CD4-positive, alpha-beta T cell treated with Interferon gamma for 1 hour (primary cell): Measurements from ENCODE around the gene SMIM27.
"Not testable (repeated sequence)": the region's sequence is repeated elsewhere in the genome, so short reads cannot be mapped to it uniquely, and the experiment has no call there.

Experiments
- DNase-seq: peaks from one replicate; pipeline ENCODE4 v3.0.0-alpha.2; 2020

Gene SMIM27, protein sequence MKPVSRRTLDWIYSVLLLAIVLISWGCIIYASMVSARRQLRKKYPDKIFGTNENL

DNA sequence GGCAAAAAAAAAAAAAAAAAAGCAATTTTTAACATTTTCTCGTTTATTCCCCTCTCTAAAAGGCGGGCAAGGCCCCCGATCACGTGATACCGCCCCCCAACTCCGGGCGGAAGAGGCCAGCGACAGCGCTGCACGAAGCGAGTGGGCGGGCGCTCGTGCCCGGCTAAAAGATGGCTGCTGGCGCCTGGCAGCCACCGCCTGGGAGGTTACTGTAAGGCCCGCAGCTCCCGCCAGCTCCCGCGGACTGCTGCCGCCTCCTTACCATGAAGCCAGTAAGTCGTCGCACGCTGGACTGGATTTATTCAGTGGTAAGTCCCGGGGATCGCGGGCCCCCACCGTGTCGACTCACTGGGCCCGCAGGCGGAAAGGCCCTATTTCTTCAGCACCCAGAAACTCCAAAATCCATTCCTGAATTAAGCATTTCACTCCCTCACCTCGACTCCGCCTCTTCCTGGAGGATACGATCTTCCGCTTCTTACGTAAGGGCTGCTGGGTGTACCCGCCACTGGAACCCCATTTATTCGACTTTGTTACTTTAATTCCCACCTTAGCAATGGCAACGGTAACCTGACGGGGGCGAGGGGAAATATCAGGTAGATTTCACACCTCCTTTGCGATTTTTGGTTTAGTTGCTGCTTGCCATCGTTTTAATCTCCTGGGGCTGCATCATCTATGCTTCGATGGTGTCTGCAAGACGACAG is at the start of gene SMIM27, which contains the start of gene TOPORS:
Gene SMIM27 (plus strand): TSS at position 156 of the 701 bp plus-strand sequence. CDS start 108 bp downstream, at position 264.
Gene TOPORS (minus strand): TSS at position 415 of the 701 bp plus-strand sequence. CDS start 150 bp downstream, at position 265.
- DNase-seq = peak; percentile 90

DNA sequence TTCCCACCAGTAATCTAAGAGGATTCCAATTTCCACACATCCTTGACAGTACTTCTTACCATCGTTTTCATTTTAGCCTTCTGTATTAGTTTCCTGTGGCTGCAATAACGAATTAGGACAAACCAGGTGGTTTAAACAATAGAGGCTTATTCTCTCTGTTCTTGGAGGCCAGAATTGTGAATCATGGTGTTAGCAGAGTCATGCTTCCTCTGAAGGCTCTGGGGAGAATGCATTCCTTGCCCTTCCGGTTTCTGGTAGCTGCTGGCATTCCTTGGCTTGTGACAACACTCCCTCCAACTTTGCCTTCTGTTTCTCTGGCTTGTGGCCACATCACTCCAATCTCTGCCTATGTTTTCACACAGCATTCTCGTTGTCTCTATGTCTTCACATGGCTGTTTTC is 49.7 kb upstream of the SMIM27 start:
- DNase-seq = no peak

DNA sequence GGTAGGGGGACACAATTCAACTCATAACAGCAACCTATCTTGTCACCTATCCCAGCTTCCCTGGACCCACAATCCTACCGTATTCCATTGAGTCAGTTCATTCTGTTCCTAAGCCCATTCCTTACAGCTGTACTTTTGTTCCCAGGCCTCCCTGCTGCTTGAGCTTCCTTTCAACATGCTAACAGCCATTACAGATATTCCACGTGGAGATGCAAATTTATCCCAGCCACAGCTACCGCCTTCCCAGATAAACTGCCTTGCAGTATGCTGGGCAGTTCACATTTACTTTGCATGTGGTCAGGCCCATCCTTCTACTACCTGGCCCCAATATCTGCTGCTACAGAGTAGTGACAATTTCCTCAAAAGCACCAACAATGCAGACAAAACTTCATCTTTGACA is 49.1 kb upstream of the SMIM27 start:
- DNase-seq = no peak

DNA sequence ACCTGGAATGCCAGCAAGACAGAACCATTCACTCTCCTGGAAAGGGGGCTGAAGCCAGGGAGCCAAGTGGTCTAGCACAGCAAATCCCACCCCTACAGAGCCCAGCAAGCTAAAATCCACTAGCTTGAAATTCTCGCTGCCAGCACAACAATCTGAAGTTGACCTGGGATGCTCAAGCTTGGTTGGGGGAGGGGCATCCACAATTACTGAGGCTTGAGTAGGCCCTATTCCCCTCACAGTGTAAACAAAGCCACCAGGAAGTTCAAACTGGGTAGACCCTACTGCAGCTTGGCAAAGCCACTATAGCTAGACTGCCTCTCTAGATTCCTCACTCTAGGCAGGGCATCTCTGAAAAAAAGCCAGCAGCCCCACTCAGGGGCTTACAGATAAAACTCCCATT is 43.4 kb upstream of the SMIM27 start:
- no peak for DNase-seq

DNA sequence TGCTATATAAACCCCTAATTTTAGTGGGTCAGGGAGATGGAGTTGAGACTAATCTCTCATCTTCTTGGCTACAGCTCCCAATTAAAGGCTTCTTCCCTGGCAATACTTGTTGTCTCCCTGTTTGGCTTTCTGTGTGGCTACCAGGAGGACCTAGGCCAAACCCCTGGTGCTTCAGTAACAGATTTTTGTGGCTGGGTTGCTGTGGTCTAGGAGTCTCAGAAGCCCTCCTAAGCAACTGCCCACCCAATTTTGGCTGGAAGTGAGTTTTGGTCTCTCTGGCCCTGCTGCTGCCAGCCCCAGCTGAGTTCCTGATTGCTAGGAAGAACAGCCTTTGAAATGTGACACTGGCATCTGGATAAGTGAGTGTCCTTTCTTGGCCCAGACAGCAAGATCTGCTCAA is 35.9 kb upstream of the SMIM27 start:
- no peak for DNase-seq

DNA sequence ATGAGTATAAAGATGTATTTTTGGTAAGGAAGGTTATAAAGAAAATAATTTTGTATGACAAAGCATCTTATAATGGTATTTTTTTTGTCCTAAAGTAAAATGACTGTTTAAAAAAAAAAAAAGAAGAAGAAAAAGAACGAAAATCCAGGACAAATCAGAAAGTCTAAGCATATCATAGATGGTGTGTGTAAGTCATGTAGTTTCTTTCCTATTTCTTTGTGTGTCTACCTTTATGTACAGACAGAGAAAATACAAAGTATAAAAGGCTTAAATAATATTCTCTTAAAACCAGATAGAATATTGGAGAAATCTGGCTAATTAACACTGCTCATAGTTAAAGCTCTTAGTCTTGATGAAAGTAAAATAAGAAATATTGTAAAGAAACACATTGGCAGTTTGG is 33.9 kb upstream of the SMIM27 start:
- DNase-seq = no peak

DNA sequence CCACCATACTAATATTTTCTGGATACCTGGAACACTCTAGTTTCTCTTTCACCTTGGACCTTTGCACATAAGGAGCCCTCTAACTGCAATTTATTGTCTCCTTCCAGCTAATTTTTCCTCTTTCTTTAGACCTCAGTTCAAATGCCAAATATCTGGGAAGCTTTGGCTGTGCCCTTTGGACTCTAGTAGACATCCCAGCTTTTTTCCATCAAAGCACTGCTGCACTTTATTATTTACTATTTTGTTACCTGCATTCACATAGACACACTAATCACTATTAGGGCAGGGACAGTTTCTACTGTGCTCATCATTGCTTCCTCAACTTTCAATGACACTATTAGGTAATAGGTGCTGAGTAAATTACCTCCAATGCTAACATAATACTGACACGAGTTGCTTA is 28.2 kb upstream of the SMIM27 start:
- no peak for DNase-seq

DNA sequence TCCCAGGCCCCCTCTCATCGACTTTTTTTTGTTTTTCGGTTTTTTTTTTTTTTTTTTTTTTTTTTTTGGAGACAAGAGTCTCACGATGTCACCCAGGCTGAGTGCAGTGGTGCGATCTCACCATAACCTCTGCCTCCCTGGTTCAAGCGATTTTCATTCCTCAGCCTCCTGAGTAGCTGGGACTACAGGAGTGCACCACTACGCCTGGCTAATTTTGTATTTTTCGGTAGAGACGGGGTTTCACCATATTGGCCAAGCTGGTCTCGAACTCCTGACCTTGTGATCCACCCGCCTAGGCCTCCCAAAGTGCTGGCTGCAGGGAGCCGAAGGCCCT is 27.6 kb upstream of the SMIM27 start:
- not testable (repeated sequence) for DNase-seq

DNA sequence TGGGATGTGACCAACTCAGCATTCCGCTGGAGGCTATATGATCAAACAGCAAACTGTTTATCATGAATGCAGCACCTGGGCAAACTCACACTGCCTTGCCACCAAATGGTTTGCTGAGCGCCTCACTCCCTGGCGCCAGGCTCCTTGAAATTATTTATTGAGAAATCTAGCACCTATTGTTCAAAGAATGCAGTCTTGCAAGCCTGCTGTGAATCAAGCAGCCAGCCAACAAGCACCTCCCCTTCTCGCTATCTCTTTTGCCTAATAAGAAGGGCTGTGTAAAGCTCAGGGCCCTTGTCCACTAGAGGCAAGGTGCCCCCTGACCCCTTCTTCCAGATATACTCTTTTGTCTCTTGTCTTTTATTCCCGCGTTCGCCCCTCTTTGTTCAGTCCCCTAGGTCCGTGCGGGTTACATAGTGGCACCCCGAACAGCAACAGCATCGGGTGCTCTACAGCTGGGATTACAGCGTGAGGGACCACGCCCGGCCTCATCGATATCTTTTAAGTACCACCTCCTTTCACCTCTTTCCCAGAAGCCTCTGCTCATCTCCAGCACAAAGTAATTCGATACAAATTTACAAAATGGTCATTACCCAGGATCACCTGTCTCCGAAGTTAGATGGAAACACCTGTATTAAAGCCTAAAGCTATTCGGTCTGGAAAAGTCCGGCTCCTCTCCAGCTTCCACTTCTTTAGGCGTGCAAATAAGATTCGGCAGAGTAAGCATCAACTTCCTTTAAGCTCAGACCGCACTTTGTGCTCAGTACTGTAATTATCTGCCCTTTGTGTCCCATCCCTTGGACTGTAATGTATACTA is 27.0 kb upstream of the SMIM27 start:
- DNase-seq = no peak

DNA sequence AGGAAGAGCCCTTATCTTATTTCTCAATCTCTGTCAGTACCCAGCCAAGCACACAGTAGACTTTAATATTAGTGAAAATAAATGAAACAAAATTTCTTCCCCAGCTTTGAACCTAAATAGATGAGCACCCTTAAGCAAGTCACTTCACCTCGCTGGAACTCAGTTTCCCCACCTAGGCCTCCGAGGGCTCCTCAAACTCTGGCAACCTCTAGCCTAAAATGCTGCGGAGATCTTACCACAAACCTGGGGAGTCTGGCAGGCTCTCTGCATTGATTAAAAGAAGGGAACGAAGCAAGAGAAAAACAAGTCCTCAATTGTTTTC is 26.5 kb upstream of the SMIM27 start:
- DNase-seq = no peak

DNA sequence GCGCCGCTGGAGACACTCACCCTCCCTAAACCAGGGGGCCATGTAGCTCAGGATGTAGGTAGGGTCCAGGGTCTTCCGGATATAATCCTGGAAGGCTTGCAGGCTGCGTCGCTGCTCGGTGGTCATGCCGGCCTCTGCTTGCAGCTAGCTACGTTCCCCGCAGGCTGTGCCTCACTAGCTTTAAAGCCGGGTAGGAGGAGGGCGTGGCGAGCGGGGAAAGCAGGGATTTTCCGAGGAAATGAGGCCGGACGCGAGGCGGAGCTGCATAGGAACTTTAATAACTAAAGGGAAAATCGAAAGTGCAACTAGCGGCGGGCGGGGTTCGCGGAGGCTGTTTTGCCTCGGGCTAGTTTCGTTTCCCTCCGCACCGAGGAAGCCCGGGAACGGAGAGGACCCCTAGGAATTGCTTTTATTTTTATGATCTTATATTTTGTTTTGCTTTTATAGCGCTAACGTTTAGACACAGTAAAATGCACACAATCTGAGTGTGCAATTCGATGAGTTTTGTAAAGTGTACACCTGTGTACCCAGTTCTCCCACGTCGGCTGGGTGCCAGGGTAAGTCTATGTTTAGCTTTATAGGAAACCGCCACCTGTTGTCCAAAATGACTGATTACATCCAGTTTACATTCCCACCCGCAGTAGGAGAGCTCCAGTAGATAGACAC is 26.0 kb upstream of the SMIM27 start, which contains the start of gene RIGI:
Gene RIGI (minus strand): TSS at position 156 of the 666 bp plus-strand sequence. CDS start 30 bp downstream, at position 126.
- DNase-seq = peak; percentile 82

DNA sequence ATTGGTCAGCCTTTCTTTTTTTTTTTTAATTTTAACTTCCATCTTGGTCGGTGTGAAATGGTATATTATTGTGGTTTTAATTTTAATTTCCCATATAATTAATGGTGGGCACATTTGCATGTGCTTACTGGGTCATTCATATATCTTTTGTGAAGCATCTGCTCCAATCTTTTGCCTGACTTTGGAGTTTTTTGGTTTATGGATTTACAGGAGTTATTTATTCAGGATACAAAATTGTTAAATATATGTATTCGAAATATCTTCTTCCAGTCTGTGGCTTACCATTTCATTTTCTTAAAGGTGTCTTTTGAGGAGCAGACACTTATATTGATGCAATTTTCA is 25.4 kb upstream of the SMIM27 start:
- DNase-seq = no peak

DNA sequence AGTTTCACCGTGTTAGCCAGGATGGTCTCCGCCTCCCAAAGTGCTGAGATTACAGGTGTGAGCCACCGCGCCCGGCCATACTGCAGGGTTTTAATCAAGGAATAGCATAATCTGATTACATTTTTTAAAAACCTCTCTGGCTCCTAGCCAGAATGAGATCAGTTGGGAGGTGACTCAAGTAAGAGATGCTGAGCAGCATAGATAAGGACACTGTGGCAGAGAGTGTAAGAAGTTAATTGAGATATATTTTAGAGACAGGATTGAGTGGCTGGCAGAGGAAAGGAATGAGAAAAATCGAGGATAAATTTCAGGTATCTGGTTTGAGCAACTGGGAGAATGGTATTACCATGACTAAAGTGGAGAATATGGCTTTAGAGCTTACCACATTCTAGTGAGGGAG is 18.8 kb upstream of the SMIM27 start:
- no peak for DNase-seq

DNA sequence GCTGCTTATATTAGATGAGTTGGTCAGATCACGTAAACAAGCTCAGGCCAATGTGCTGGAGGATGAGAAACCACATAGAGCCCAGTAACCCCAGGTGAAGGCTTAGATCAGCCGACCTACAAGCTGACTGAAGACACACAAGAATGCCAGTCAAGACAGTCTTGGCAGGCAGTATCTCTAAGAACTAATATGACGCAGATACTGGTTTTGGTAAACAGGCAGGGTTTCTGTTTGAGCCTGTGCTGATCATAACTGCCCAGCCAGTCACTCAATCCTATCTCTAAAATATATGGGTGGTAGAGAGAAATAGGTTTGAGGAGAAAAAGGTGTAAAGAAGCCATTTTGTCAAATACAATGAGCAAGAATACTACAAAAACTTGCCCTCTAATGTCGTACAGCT is 18.3 kb upstream of the SMIM27 start:
- DNase-seq = no peak

DNA sequence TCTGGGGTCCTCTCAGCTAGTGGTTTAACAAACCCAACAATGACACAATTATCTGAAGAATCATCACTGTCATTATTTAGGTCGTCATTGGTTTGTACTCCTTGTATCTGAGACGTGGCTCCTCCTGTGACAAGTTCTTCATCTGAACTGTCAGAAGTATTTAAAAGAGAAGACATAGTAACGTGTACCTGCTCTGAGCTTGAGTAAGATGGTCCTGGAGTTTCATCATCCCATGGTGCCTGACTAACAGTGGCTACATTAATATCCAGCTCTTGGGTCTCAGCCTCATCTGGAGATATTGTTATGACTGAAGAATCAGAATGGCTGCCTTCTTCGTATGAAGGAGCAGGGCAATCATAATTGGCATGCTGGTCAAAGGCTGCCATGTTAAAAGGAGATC is 9.1 kb upstream of the SMIM27 start:
- DNase-seq = no peak

DNA sequence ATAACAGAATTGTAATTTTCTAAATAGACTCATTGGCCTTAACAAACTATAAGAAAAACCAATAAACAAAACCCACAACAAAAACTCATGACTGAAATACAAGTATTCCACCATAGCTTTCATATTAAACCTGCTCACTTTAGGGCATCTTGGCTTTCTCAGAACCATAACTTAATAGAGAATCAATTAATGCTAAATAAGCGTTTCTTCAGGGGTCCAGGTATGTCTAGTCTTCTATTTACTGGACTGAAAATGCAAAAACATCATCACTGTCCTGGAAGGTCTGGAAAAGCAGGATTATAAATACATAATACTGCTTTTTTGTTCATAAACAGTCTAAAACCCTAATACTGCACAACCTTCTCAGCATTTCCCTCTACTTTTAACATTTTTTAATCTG is 6.2 kb upstream of the SMIM27 start:
- no peak for DNase-seq

DNA sequence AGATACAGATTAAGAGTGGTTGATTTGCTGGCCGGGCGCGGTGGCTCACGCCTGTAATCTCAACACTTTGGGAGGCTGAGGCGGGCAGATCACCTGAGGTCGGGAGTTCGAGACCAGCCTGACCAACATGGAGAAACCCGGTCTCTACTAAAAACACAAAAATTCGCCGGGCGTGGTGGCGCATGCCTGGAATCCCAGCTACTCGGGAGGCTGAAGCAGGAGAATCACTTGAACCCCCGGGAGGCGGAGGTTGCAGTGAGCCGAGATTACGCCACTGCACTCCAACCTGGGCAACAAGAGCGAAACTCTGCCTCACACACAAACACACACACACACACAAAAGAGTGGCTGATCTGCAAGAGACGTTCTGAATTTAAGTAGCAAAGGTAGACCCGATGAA is 3.9 kb upstream of the SMIM27 start:
- DNase-seq = not testable (repeated sequence)

DNA sequence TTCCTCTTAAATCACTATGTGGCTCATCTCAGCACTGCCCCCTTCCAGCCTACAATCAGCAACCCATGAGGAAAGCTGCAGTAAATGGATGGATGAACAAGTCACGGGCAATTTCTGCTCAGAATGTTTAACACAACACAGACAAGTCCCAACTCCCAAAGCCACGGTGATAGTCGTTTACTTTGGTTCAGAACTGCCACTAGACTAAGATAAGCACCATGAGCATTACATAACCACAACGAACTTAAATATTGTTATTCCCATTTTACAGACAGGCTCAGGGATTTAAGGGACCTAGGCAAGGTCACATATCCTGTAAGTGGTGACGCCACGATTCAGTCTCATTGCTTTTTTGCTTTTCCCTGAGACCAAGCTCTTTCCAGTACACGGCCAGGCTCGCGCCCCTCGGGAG is 2.0 kb upstream of the SMIM27 start:
- DNase-seq = no peak

DNA sequence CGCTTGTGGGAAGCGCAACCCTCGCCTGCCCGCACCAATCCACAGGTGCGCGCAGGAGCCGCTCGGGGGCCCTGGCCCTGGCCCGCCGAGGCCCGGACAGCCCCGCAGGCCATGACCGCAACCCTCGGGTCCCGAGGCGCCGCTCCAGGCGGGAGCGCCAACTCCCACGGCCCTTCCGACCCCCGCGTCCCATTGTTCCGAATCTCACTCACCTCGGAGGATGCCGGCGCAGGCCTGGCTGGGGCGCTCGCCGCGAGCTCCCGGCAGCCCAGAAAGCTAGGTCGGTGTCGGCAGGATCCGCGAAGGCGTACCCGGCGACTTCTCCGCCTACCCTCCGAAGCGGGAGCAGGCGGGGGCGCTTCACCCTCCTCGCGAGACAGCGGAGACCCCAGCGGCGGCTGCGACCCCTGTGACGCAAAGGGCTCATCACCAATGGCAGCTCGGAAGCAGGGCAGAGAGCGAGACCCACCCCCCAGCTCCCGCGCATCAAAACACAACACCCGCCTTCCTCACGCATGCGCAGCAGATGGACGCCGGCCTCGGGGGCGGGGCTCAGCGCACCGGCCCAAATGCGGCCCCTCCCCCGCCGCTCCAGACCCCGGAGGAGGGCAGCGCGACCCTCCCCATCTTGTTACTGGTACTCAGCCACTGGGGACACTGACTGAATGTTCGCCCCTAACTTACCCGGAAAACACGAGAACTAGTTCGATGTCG is 1.4 kb upstream of the SMIM27 start:
- peak; percentile 97 for DNase-seq

DNA sequence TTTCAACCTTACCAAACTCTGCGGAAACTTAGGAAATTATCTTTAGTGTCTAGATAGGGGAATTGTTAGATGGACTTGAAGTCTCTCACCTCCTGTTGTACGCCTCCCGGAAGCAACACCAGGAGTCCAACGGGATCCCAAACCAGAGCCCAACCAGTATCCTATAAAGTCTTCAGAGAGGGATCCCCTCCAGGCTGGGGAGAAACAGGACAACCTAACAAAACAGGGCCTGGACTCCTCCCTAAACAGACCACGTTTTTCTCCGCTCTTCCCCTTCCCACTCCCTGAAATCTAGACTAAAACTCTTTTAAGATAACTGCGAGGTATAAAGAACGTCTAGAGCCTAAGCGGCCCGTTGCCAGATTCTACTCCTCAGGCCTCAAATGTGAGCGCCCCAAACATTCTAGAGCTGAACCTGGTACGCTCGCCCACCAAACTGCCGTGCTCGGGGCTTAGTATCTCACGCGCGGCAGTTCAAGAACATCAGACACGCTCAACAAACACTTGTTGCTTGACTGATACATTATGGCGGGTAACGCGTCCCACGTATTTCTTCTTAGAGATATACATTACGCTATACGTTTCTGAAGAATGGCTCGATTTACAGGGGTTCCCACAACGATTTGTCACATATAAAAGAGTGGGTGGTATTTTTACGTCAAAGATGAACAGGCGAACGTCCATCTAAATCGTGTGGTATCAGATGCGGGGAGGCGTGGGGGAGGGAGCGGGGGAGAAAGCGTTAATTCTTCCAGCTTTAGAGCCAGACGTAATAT is 663 bp upstream of the SMIM27 start:
- peak; percentile 39 for DNase-seq

DNA sequence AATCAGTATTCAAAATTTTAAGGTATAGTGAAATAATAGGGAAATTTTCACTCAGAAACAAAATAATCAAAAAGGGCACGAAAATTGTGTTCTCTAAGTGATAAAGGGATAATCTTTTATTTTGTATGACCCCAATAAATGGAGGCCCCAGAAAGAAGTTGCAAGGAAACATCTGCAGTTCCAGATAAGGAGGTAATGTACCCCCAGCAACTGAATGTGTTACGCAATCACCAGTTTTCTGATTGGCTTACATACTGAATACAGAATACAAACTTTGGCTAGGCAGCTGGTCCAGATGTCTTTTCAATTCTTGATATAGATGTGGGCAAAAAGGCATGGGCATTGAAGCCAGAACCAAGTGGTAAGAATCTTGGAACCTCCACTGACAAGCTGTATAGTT is 2.0 kb downstream of the SMIM27 start:
- DNase-seq = no peak

DNA sequence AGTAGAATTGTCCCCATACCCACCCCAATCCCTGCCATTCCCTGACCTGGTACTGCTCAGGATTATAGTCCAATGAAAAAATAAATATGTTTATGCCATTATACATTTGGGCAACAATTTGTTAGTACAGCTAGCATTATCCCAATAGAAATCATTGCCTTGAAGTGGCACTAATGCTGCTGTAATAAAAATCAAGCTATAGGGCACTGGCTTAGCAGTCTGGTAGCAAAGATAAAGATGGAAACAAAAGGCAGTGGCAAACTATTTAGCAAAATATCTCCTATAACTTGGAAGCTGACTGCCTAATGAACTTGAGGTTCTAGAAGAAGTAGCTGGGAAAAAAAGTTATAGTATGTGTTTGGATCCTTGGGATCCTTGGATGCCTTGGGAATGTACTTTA is 2.5 kb downstream of the SMIM27 start:
- DNase-seq = no peak
